A673 (cell line): ENCODE data around the gene HAUS2.

Source experiments
- CTCF ChIP-seq: fragments of 300-800, 200-600 bp; sonication (generic); conservative IDR thresholded peaks from 2 replicates; pipeline ENCODE4 v1.5.1; 2017; ENCODE audit warnings: low read depth, mild to moderate bottlenecking, antibody characterized with exemption, low read length, moderate library complexity, mixed read lengths
- EZH2 ChIP-seq: fragments of 200-600 bp; sonication (generic); IDR thresholded peaks from 2 replicates; pipeline ENCODE4 v1.6.1; 2017; ENCODE audit warnings: borderline replicate concordance, low read depth, mild to moderate bottlenecking, mixed read lengths, antibody characterized with exemption, low read length; ENCODE audit not compliant: poor library complexity, severe bottlenecking

- no peak for TF ChIP-seq CTCF
- no peak for TF ChIP-seq EZH2
These were observed 67.5 kb downstream of the HAUS2 start for GRCh38 chr15:42616107-42616506.
